Transverse colon (tissue), 4 donors: ENCODE results near the gene TTC23L. TPM values are rescaled to one million over a fixed set of nuclear protein-coding genes. Genes with fewer than 3 reads are reported as not detected.

Experiments
- DNase-seq: peaks from one replicate; pipeline ENCODE4 v3.0.0-alpha.2; 2019
- H3K27ac ChIP-seq, 4 donors: fragments of 200-600 bp; sonication (generic); 2 replicates each; pipeline ENCODE4 v1.5.1; 2016 to 2018; ENCODE audit warnings: inconsistent platforms in 4 of 4
- H3K27me3 ChIP-seq: fragments of 200-600 bp; sonication (generic); 2 replicates; pipeline ENCODE4 v1.5.1; 2017; ENCODE audit warnings: inconsistent platforms
- H3K36me3 ChIP-seq, 4 donors: fragments of 200-600 bp; sonication (generic); 2 replicates each; pipeline ENCODE4 v1.5.1; 2017 to 2019; ENCODE audit warnings: inconsistent platforms in 4 of 4
- H3K4me1 ChIP-seq, 4 donors: fragments of 200-600 bp; sonication (generic); 2 replicates each; pipeline ENCODE4 v1.5.1; 2017 to 2020; ENCODE audit warnings: inconsistent platforms in 4 of 4
- H3K4me3 ChIP-seq, 4 donors: fragments of 200-600 bp; sonication (generic); 1 replicate in 1 of 4; 2 replicates in 3 of 4; pipeline versions ENCODE4 v1.5.1 to v1.6.1; 2017 to 2019; ENCODE audit warnings: inconsistent platforms in 4 of 4
- H3K9me3 ChIP-seq, 2 donors: fragments of 200-600 bp; sonication (generic); 2 replicates each; pipeline ENCODE4 v1.5.1; 2017 to 2019; ENCODE audit warnings: inconsistent platforms in 2 of 2
- EP300 ChIP-seq: sonication (generic); formaldehyde crosslinking; IDR thresholded peaks from one replicate; pipeline ENCODE4 v1.6.1; 2017; ENCODE audit warnings: antibody characterized with exemption, low read depth
- POLR2A ChIP-seq: fragments of 450-650 bp; IDR thresholded peaks from one replicate; pipeline ENCODE4 v1.6.1; 2016; ENCODE audit warnings: antibody characterized with exemption, mild to moderate bottlenecking, moderate library complexity
- POLR2AphosphoS5 ChIP-seq, 3 donors: sonication (generic); formaldehyde crosslinking; IDR thresholded peaks; one replicate each; pipeline ENCODE4 v1.6.1; 2016; ENCODE audit warnings: antibody characterized with exemption in 3 of 3
- WGBS, 2 donors: methylation state at CpG; one replicate each; pipeline ENCODE4 v1.1.5; 2018; ENCODE audit warnings: low coverage in 1 of 2; 5-methylcytosine and 5-hydroxymethylcytosine counted together
- in situ Hi-C, 4 donors: fragments of 200-750 bp; cut with MboI; loops; one replicate each; pipeline versions ENCODE4 v1.15.0 to v1.15.1; 2017; ENCODE audit warnings: low sequenced_read_pairs in 3 of 4, low pct_ligation_motif_present in 1 of 4, low pct_unique_long_range_greater_than_20kb in 1 of 4
- intact Hi-C: fragments of 100-400 bp; cut with DNase I; formaldehyde crosslinking; loops from one replicate; pipeline ENCODE4 v1.15.1; 2023; ENCODE audit warnings: low total_unique reads
- total RNA-seq, 4 donors: library from RNA; depleted of rRNA; stranded (reverse); fragments of >200 nt; gene quantifications; one replicate each; pipeline ENCODE4 v1.1.0, GENCODE V29; 2016
- TF ChIP-seq, protein P1 (sequence below), 5 experiments: fragments of 200-600 bp in 3 of 5; fragments of 450-650 bp in 2 of 5; sonication (generic) in 3 of 5; IDR thresholded peaks; 1 replicate in 2 of 5; 2 replicates in 3 of 5; pipeline ENCODE4 v1.5.1; 2016 to 2017; ENCODE audit warnings: antibody characterized with exemption in 5 of 5, inconsistent platforms in 3 of 5, mild to moderate bottlenecking in 2 of 5, moderate library complexity in 1 of 5

The TTC23L gene
- total RNA-seq, 4 donors from 2014 or later = 0.27 to 0.32 TPM; not detected in 2

DNA sequence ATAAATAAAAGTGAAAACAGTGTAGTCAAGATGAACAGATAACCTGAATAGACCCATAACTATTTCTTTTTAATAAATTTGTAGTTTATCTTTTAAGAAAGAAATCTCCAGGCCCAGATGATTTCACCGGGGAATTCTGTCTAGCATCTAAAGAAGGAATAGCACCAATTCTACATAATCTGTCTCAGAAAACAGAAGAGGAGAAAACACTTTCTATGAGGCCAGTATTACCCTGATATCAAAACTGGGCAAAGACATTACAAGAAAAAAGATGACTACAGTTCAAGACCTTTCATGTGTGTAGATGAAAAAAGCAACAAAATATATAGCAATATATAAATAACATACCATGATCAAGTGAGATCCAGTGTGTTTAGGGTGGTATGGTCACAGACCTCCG lies 31.4 kb downstream of the TTC23L start:
- Histone ChIP-seq H3K27ac (no peak overlapping the region), H3K27me3 (no peaks in the 10 kb centered on the region), H3K9me3 (no peaks in the 10 kb centered on the region), H3K4me1 (no peaks in the 10 kb centered on the region), H3K4me3 (no peak overlapping the region), H3K36me3 (no peaks in the 10 kb centered on the region)
- in situ Hi-C loops (no loop called here), intact Hi-C loops (no loop called here)
- TF ChIP-seq POLR2A (no peak), POLR2AphosphoS5 (IDR thresholded peaks at IDR 0.05) (no peak), EP300 (no peak)
- TF ChIP-seq, protein P1, sequence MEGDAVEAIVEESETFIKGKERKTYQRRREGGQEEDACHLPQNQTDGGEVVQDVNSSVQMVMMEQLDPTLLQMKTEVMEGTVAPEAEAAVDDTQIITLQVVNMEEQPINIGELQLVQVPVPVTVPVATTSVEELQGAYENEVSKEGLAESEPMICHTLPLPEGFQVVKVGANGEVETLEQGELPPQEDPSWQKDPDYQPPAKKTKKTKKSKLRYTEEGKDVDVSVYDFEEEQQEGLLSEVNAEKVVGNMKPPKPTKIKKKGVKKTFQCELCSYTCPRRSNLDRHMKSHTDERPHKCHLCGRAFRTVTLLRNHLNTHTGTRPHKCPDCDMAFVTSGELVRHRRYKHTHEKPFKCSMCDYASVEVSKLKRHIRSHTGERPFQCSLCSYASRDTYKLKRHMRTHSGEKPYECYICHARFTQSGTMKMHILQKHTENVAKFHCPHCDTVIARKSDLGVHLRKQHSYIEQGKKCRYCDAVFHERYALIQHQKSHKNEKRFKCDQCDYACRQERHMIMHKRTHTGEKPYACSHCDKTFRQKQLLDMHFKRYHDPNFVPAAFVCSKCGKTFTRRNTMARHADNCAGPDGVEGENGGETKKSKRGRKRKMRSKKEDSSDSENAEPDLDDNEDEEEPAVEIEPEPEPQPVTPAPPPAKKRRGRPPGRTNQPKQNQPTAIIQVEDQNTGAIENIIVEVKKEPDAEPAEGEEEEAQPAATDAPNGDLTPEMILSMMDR (IDR thresholded peaks at IDR 0.05) = no peak
- 90 to 91% methylated on average over 2 of the region's 2 CpGs for WGBS, 2 donors
- no peak for DNase-seq

DNA sequence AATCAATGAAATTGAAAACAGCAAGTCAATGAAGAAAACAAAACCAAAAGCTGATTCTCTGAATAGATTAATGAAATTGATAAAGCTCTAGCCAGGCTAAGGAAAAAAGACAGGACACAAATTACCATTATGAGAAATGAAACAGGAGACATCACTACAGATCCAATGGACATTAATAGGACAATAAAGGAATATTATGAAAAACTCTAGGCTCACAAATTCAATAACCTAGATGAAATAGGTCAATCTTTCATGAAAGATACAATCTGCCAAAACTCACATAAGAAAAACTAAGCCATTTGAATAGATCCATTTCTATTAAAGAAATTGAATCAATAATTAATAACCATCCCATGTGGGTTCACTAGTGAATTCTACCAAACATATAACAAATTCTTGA lies 37.3 kb downstream of the TTC23L start:
- H3K4me3 ChIP-seq = no peak overlapping the region
- no peaks in the 10 kb centered on the region for H3K4me1 ChIP-seq
- DNase-seq = no peak
- TF ChIP-seq, protein P1 (IDR thresholded peaks at IDR 0.05) = no peak
- intact Hi-C loops = no loop called here
- in situ Hi-C loops = loop anchor here in 1 of 4 donors (25.0 kb wide), 1 partner anchor 339 kb away; no protein-coding TSS in a partner anchor
- no peaks in the 10 kb centered on the region for H3K36me3 ChIP-seq
- H3K27ac ChIP-seq = no peak overlapping the region
- no peaks in the 10 kb centered on the region for H3K9me3 ChIP-seq
- H3K27me3 ChIP-seq = no peaks in the 10 kb centered on the region

DNA sequence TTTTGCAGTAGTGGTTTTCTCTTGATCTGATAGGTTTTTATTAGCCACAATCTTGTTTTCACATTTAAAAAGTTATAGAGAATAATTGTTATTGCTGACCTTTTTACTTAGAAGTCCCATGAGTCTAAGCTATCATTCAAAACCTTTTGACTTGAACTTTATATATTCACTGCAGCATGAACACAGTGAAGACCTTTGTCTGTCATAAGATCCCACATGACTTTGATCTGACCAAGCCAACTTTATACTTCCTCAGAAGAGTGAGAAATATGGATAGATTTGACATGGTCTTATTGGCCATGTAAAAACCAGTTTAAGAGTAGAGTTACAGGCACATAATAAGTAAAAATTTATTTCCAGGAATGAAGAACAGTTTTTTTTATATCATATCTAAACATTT lies 42.3 kb downstream of the TTC23L start:
- in situ Hi-C loops = loop anchor here in 1 of 4 donors (25.0 kb wide), 1 partner anchor 344 kb away; no protein-coding TSS in a partner anchor
- Histone ChIP-seq H3K9me3 (no peaks in the 10 kb centered on the region), H3K27me3 (peaks cover under 1% of the 10 kb centered on the region), H3K4me1 (no peaks in the 10 kb centered on the region), H3K36me3 (no peaks in the 10 kb centered on the region), H3K27ac (no peak overlapping the region), H3K4me3 (no peak overlapping the region)
- no peak for DNase-seq
- TF ChIP-seq, protein P1 (IDR thresholded peaks at IDR 0.05) = no peak
- TF ChIP-seq POLR2A = no peak
- no peak for TF ChIP-seq EP300
- intact Hi-C loops = no loop called here

DNA sequence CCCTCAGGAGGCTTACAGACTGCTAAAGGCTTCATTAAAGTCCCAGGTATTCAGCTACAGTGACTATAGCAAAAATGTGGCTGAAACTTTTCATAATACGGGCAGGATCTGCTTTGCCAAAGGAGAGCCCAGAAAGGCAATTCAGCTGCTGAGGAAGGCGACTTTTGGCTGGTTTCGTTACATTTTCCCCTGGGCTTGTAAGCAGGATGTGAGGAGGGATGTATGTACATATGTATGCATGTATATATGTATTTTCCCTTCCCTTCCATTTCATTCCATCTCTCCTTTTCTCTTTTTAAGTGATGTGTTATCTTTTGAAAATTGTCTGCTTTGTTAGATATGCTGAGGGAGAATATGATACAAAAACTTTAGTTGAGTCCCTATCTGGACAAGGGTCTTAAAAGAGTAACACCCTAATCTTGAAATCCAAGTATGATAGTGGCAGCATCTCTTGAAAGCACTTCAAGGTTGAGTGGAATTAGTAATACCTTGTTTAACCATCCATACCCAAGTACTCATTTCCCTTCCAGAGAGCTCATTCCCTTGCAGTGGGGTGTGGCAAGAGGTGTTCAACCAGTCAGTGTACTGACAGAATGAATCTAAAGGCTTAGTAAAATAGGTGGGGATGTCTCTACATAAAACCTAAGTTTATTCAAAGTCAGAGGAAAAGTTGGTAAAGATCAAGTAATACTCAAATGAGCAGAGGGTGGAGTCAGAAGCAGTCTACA lies 47.6 kb downstream of the TTC23L start:
- no peak for TF ChIP-seq EP300
- TF ChIP-seq, protein P1 (IDR thresholded peaks at IDR 0.05) = no peak
- no peak for TF ChIP-seq POLR2AphosphoS5 (IDR thresholded peaks at IDR 0.05)
- no peak for TF ChIP-seq POLR2A
- H3K4me1 ChIP-seq = no peaks in the 10 kb centered on the region
- WGBS, 2 donors = 87 to 89% methylated on average over 3 of the region's 3 CpGs
- peaks cover 4% of the 10 kb centered on the region for H3K27me3 ChIP-seq
- no peaks in the 10 kb centered on the region for H3K9me3 ChIP-seq
- no peak overlapping the region for H3K27ac ChIP-seq
- in situ Hi-C loops = loop anchor here in 1 of 4 donors (25.0 kb wide), 1 partner anchor 349 kb away; no protein-coding TSS in a partner anchor
- no peak overlapping the region for H3K4me3 ChIP-seq
- no peak for DNase-seq
- intact Hi-C loops = no loop called here
- no peaks in the 10 kb centered on the region for H3K36me3 ChIP-seq
